ENCODE results near the gene GALNS. TPM values are rescaled to one million over a fixed set of nuclear protein-coding genes. Genes with fewer than 3 reads are reported as not detected.

Gene GALNS
- total RNA-seq, 1 experiment from 2014 or later, result 62.3 TPM

DNA sequence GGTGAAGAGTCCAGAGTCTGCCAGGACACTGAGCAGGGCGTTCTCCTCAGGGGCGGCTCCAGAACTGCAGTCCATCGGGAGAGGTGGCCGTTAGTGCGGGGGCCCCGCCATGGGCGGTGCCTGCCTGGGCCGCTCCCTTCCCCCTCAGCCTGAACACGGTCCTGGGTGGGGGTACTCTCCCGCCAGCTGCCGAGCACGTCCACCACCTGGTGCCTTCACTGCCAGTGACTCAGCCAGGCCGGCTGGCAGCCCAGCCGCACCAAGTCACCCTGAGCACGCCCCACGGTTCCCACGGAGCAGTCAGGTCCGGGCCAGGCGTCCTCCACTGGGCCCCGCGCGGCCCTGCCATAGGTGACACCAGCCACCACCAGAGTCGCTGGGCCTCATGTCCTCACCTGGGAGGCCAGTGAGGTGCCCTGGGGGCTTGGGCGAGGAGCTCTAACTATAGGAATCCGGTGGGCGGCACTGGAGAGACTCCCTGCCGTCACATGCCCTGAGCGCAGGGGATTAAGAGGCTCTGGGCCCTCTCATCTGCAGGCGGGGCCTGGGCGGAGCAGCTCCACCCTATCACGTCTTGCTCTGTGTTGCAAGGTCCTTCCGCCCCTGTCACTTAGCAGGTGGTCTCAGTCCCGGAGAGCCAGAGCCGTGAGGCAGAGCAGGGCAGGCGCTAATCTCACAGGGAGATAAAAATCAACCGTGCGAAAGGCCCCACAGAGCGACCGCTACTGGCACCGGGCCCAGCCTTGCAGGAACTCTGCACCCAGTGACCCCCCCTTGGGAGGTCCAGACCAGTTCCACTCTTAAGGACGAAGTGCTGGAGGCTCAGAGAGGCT, 86.1 kb downstream of the GALNS start:
- H3K36me3 ChIP-seq (ENCODE audit: low read depth), result no peaks in the 10 kb centered on the region
- peak; percentile 92 to 96 for DNase-seq
- no peaks in the 10 kb centered on the region for H3K9me3 ChIP-seq (ENCODE audit: insufficient read depth, low read depth)
- H3K9me2 ChIP-seq (ENCODE audit: insufficient read depth), result no peaks in the 10 kb centered on the region
- BruUV-seq (replicated peaks), result TSS peak; percentile 25
- H2AFZ ChIP-seq, result no peak overlapping the region
- H4K20me1 ChIP-seq (ENCODE audit: insufficient read depth), result peaks cover 77% of the 10 kb centered on the region
- H3F3A ChIP-seq (ENCODE audit: insufficient read depth, low read depth), result peaks cover 61% of the 10 kb centered on the region
- H3K4me1 ChIP-seq (replicated peaks; ENCODE audit: insufficient read depth), result peaks cover 90% of the 10 kb centered on the region
- no peaks in the 10 kb centered on the region for H3K27me3 ChIP-seq (ENCODE audit: insufficient read depth, low read depth)
- TF ChIP-seq, protein P1, sequence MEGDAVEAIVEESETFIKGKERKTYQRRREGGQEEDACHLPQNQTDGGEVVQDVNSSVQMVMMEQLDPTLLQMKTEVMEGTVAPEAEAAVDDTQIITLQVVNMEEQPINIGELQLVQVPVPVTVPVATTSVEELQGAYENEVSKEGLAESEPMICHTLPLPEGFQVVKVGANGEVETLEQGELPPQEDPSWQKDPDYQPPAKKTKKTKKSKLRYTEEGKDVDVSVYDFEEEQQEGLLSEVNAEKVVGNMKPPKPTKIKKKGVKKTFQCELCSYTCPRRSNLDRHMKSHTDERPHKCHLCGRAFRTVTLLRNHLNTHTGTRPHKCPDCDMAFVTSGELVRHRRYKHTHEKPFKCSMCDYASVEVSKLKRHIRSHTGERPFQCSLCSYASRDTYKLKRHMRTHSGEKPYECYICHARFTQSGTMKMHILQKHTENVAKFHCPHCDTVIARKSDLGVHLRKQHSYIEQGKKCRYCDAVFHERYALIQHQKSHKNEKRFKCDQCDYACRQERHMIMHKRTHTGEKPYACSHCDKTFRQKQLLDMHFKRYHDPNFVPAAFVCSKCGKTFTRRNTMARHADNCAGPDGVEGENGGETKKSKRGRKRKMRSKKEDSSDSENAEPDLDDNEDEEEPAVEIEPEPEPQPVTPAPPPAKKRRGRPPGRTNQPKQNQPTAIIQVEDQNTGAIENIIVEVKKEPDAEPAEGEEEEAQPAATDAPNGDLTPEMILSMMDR (conservative IDR thresholded peaks at IDR 0.05), result no peak
- H3K27ac ChIP-seq, result peak overlapping the region; percentile 71
- H3K4me2 ChIP-seq, result peak overlapping the region; percentile 79
- ChIA-PET CTCF (interaction anchor here (0.7 to 1.6 kb wide), 5 partner anchors 8 to 33 kb away, joined by 3 to 6 read pairs (median 5); no protein-coding TSS in a partner anchor), POLR2A (ENCODE audit: unreplicated experiment) (interaction anchor here (0.6 to 1.5 kb wide), 6 partner anchors 8 to 32 kb away, joined by 4 to 20 read pairs (median 4); no protein-coding TSS in a partner anchor)
- peaks cover 87% of the 10 kb centered on the region for H3K79me2 ChIP-seq (ENCODE audit: low read depth)
- peak overlapping the region; percentile 48; the same call in 1 of the 2 replicates for H3K4me3 ChIP-seq
- intact Hi-C loops (cut with micrococcal nuclease; ENCODE audit: unreplicated experiment), result loop anchor here (1.0 kb wide), 2 partner anchors 9 to 15 kb away; no protein-coding TSS in a partner anchor

DNA sequence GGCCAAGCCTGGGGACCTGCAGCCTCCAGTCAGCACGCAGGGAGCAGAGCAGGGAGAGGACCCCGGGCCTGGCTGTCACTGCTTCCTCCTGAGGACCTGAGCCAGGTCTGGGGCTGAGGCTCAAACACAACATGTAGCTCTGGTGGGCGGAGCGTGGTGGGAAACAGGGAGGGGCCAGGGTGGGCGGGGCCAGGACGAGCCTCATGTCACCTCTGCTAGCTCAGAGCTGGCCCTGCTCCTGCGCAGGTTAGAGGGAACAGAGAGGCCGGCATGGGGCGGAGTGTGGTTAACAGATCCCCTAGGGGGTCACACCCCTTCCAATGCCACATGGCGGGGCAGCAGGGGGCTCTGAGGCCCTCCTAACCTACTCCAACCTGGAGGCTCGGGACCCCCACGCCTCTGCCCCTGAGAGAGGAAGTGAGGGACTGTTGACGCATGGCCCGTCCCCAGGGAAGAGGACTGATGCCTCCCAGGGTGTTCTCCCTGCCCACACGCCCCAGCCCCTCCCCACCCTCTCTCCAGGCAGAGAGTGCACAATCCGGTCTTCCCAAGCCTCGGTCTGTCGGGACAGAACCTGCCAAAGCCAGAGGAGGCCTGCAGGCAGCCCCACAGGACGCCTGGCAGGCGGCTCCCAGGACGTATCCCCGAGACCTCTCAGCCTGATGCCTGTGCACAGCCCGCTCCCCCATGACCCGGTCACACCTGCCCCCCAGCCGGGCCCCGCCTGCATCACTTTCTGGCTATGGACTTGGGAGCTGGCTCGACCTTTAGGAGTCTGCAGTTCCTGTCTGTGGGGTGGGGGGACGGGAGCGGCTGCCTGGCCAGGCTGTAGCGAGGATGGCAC, 86.9 kb downstream of the GALNS start:
- peak; percentile 74 to 80 for DNase-seq
- TF ChIP-seq EZH2 (IDR thresholded peaks at IDR 0.05; ENCODE audit: low read depth), result no peak
- H3K4me1 ChIP-seq (replicated peaks; ENCODE audit: insufficient read depth), result peaks cover 94% of the 10 kb centered on the region

DNA sequence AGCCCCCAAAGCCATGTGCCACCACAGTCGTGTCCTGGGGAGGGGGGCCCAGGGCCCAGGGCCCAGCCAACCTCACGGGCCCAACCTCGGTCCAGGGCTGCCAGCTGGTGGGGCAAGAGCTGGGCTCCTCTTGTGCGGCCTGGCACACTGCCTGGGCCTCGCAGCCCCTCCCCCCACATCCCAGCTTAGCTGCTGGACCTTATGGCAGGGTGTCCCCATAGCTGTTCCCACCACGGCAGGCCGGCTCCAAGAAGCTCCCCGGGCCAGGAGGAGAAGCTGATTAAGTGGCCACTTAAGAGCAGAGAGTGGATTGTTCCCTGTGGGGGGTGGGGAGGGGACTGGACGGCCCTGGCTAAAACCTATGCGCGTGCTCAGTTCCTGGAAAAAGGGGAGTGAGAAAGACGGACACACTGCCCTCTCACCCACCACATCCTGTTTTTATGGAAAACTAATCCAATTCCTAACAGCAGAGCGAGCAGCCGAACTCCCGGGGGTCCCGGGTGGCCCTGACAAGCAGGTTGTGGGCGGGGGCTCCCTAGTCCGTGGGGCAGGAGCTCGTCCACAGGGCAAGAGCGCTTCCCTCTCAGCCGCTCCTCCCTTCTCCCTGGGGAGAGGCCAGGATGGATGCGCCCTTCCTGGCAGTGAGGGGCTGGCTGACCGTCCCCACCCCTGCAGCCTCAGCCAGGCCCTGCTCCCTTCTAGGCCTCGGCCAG, 88.5 kb downstream of the GALNS start:
- POLR2A ChIA-PET (ENCODE audit: unreplicated experiment), result no interaction called here
- no peaks in the 10 kb centered on the region for H3K9me2 ChIP-seq (ENCODE audit: insufficient read depth)
- H3K27ac ChIP-seq, result no peak overlapping the region
- no peaks in the 10 kb centered on the region for H3K36me3 ChIP-seq (ENCODE audit: low read depth)
- intact Hi-C loops (cut with micrococcal nuclease; ENCODE audit: unreplicated experiment), result no loop called here
- DNase-seq, result no peak
- no peak overlapping the region for H3K4me3 ChIP-seq
- H4K20me1 ChIP-seq (ENCODE audit: insufficient read depth), result peaks cover 59% of the 10 kb centered on the region
- TF ChIP-seq EZH2 (IDR thresholded peaks at IDR 0.05; ENCODE audit: low read depth), result no peak
- TF ChIP-seq, protein P1 (conservative IDR thresholded peaks at IDR 0.05), result no peak
- H2AFZ ChIP-seq, result no peak overlapping the region
- no peaks in the 10 kb centered on the region for H3K9me3 ChIP-seq (ENCODE audit: insufficient read depth, low read depth)
- peaks cover 81% of the 10 kb centered on the region for H3K79me2 ChIP-seq (ENCODE audit: low read depth)
- BruUV-seq (replicated peaks), result no TSS peak
- CTCF ChIA-PET, result interaction anchor here (1.1 kb wide), 1 partner anchor 31 kb away, joined by 5 read pairs; no protein-coding TSS in a partner anchor
- H3K4me1 ChIP-seq (replicated peaks; ENCODE audit: insufficient read depth), result peaks cover 94% of the 10 kb centered on the region
- H3K4me2 ChIP-seq, result peak overlapping the region; percentile 23; the same call in 1 of the 2 replicates
- peaks cover 75% of the 10 kb centered on the region for H3F3A ChIP-seq (ENCODE audit: insufficient read depth, low read depth)
- no peaks in the 10 kb centered on the region for H3K27me3 ChIP-seq (ENCODE audit: insufficient read depth, low read depth)

More for the DNA sequence above, 86.9 kb downstream of the GALNS start:
- H3K9me2 ChIP-seq (ENCODE audit: insufficient read depth), result no peaks in the 10 kb centered on the region
- H3F3A ChIP-seq (ENCODE audit: insufficient read depth, low read depth), result peaks cover 67% of the 10 kb centered on the region
- intact Hi-C loops (cut with micrococcal nuclease; ENCODE audit: unreplicated experiment), result loop anchor here (1.0 kb wide), 1 partner anchor 15 kb away; no protein-coding TSS in a partner anchor
- H3K9me3 ChIP-seq (ENCODE audit: insufficient read depth, low read depth), result no peaks in the 10 kb centered on the region
- H3K4me3 ChIP-seq, result peak overlapping the region; percentile 48; the same call in 1 of the 2 replicates
- no peak overlapping the region for H2AFZ ChIP-seq
- peaks cover 82% of the 10 kb centered on the region for H3K79me2 ChIP-seq (ENCODE audit: low read depth)
- H3K36me3 ChIP-seq (ENCODE audit: low read depth), result no peaks in the 10 kb centered on the region
- ChIA-PET CTCF (interaction anchor here (0.8 to 1.6 kb wide), 3 partner anchors 12 to 32 kb away, joined by 3 to 6 read pairs (median 4); no protein-coding TSS in a partner anchor), POLR2A (ENCODE audit: unreplicated experiment) (interaction anchor here (0.6 to 1.5 kb wide), 7 partner anchors 7 to 901 kb away, joined by 4 to 20 read pairs (median 5); partner anchors contain the start of gene PIEZO1)
- peaks cover 70% of the 10 kb centered on the region for H4K20me1 ChIP-seq (ENCODE audit: insufficient read depth)
- no TSS peak for BruUV-seq (replicated peaks)
- peak overlapping the region; percentile 71 for H3K27ac ChIP-seq
- H3K27me3 ChIP-seq (ENCODE audit: insufficient read depth, low read depth), result no peaks in the 10 kb centered on the region
- H3K4me2 ChIP-seq, result peak overlapping the region; percentile 79
